Activated CD8-positive, alpha-beta T cell treated with anti-CD3 and anti-CD28 coated beads, Interleukin-2, amount 10 ng/mL, durations not matched to agents 7 days and 5 days (primary cell): Measurements from ENCODE around the gene RIOX2. TPM values are rescaled to one million over a fixed set of nuclear protein-coding genes. Genes with fewer than 3 reads are reported as not detected.

Experiments
- ATAC-seq: fragments of 150-1000 bp; cut with Tn5 transposase; one replicate; pipeline ENCODE4 v1.10.0; 2021; ENCODE audit warnings: moderate library complexity
- CTCF ChIA-PET: fragments of 350-600 bp; sonication (Branson Sonifier 250); formaldehyde crosslinking; loops from one replicate; lab custom pipeline; 2021; ENCODE audit warnings: antibody characterized with exemption; lab: Charles Lee
- POLR2A ChIA-PET: fragments of 350-600 bp; sonication (Branson Sonifier 250); formaldehyde crosslinking; loops from one replicate; lab custom pipeline; 2021; ENCODE audit warnings: antibody characterized with exemption; lab: Charles Lee
- DNase-seq: peaks from one replicate; pipeline ENCODE4 v3.0.0-alpha.2; 2020
- H3K27ac Mint-ChIP-seq: one replicate; pipeline ENCODE4 v1.8.0; 2021; ENCODE audit warnings: mild to moderate bottlenecking, mixed read lengths
- H3K27me3 Mint-ChIP-seq: one replicate; pipeline ENCODE4 v1.8.0; 2021; ENCODE audit warnings: low read depth, mixed read lengths
- H3K36me3 Mint-ChIP-seq: one replicate; pipeline ENCODE4 v1.8.0; 2021; ENCODE audit warnings: low read depth, mixed read lengths
- H3K4me1 Mint-ChIP-seq: one replicate; pipeline ENCODE4 v1.8.0; 2021; ENCODE audit warnings: low read depth, mixed read lengths
- H3K4me3 Mint-ChIP-seq: one replicate; pipeline ENCODE4 v1.8.0; 2021; ENCODE audit warnings: mild to moderate bottlenecking, mixed read lengths
- H3K9me3 Mint-ChIP-seq: one replicate; pipeline ENCODE4 v1.8.0; 2022; ENCODE audit warnings: mixed read lengths; ENCODE audit not compliant: insufficient read depth
- total RNA-seq, 2 experiments: library from RNA; stranded (reverse); gene quantifications; one replicate each; pipeline ENCODE4 v1.2.3, GENCODE V29; 2021

Gene RIOX2
- total RNA-seq, 2 experiments from 2014 or later = 25.0 to 27.9 TPM

DNA sequence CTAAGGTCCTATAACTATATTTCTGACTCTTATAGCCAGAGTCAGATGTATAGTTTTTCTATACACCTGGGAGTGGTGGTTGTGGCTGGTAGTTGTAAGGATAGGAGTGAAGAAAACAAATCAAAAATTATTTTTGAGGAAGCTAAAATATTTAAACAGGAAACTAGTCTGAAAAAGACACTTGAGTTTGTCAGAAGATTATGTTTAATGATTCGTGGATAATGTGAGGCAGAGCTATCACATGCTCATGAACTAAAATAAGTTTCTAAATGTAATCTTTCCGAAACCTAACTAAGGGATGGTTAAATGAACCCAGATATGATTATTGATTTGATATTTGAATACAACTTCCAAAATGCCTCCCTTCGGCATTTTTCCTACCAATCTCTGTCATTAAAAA lies 32.5 kb upstream of the RIOX2 start:
- DNase-seq (no peak), ATAC-seq (no peak)
- Mint-ChIP-seq H3K36me3 (peaks cover 3% of the 10 kb centered on the region), H3K4me1 (peaks cover 23% of the 10 kb centered on the region), H3K27ac (no peak overlapping the region), H3K4me3 (no peak overlapping the region), H3K27me3 (peaks cover 7% of the 10 kb centered on the region), H3K9me3 (no peaks in the 10 kb centered on the region)
- CTCF ChIA-PET = interaction anchor here (0.8 to 1.0 kb wide), 2 partner anchors 18 to 35 kb away, joined by 3 read pairs; no protein-coding TSS in a partner anchor
- POLR2A ChIA-PET = no interaction called here

DNA sequence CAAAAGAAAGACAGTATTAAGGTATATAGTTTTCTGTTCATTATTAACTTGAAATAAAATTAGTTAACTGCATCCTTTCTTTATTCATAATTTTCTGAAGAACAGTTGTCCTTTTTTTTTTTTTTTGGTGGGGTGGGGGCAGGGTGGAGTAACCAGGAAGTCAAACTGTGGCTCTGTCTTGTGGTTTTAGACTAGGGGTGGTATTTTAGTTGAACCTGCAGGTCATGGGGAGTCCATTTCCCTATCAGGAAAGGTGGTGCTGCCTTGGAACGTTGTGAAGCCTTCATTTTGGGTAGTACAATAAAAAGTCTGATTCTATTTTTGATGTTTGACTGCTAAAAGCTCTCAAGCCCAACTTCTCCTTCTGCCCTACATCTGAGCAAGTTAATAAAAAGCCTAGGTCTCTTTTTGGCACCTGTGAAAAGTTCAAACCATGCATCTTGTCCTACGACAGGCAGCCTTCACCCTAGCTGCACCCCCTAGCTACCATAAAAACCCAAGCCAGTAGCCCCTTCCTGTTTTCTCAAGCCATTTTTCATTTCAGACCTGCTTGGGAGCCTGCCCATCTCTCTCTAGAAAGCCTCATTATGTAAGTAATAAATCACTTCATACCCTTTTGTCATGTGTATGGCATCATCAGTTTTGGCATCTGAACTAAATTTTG lies 31.2 kb upstream of the RIOX2 start:
- no peaks in the 10 kb centered on the region for H3K9me3 Mint-ChIP-seq
- DNase-seq = no peak
- peaks cover 9% of the 10 kb centered on the region for H3K27me3 Mint-ChIP-seq
- POLR2A ChIA-PET = no interaction called here
- H3K27ac Mint-ChIP-seq = peak overlapping the region; percentile 62
- peak overlapping the region; percentile 2 for H3K4me3 Mint-ChIP-seq
- peaks cover 16% of the 10 kb centered on the region for H3K4me1 Mint-ChIP-seq
- ATAC-seq = no peak
- H3K36me3 Mint-ChIP-seq = peaks cover 3% of the 10 kb centered on the region
- CTCF ChIA-PET = interaction anchor here (0.5 to 3.3 kb wide), 4 partner anchors 11 to 210 kb away, joined by 4 to 14 read pairs (median 5); no protein-coding TSS in a partner anchor

GRCh38 chr3:98002717-98003116 lies 30.5 kb upstream of the RIOX2 start:
- H3K4me3 Mint-ChIP-seq = no peak overlapping the region
- no peak for DNase-seq
- H3K27me3 Mint-ChIP-seq = peaks cover 9% of the 10 kb centered on the region
- CTCF ChIA-PET = interaction anchor here (1.2 to 3.3 kb wide), 3 partner anchors 11 to 23 kb away, joined by 5 to 14 read pairs (median 5); no protein-coding TSS in a partner anchor
- peaks cover 3% of the 10 kb centered on the region for H3K36me3 Mint-ChIP-seq
- no peak overlapping the region for H3K27ac Mint-ChIP-seq
- H3K4me1 Mint-ChIP-seq = peaks cover 16% of the 10 kb centered on the region
- ATAC-seq = no peak
- POLR2A ChIA-PET = no interaction called here
- no peaks in the 10 kb centered on the region for H3K9me3 Mint-ChIP-seq

GRCh38 chr3:97999994-98000393 lies 27.8 kb upstream of the RIOX2 start:
- H3K4me3 Mint-ChIP-seq = no peak overlapping the region
- POLR2A ChIA-PET = no interaction called here
- H3K27ac Mint-ChIP-seq = no peak overlapping the region
- H3K4me1 Mint-ChIP-seq = peaks cover 10% of the 10 kb centered on the region
- peaks cover 3% of the 10 kb centered on the region for H3K36me3 Mint-ChIP-seq
- H3K9me3 Mint-ChIP-seq = no peaks in the 10 kb centered on the region
- no peak for ATAC-seq
- DNase-seq = no peak
- H3K27me3 Mint-ChIP-seq = peaks cover 8% of the 10 kb centered on the region
- CTCF ChIA-PET = interaction anchor here (0.9 kb wide), 1 partner anchor 9 kb away, joined by 4 read pairs; no protein-coding TSS in a partner anchor

DNA sequence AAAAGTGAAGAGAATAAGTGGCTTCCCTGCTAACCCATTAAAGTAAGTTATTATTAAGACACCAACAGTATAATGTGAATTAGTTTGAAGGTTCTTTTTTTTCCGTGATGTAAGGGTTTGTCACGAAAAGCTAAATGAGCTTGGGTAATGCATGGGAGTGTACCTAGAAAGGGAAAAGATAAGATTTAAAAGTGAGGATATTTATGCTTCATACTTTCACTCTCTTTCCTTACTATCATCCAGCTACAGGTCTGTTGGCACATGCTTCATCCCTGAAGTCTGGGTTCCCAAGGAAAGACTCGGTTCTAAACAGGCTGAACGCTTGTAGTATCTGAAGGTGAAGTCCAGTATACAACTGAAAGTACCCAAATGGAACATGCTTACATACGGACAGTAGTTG lies 26.9 kb upstream of the RIOX2 start:
- POLR2A ChIA-PET = no interaction called here
- CTCF ChIA-PET = no interaction called here
- H3K9me3 Mint-ChIP-seq = no peaks in the 10 kb centered on the region

GRCh38 chr3:97996988-97997387 lies 24.8 kb upstream of the RIOX2 start:
- H3K27me3 Mint-ChIP-seq = peaks cover 19% of the 10 kb centered on the region
- ChIA-PET CTCF (interaction anchor here (1.0 kb wide), 1 partner anchor 27 kb away, joined by 3 read pairs; no protein-coding TSS in a partner anchor), POLR2A (no interaction called here)
- no peak overlapping the region for H3K27ac Mint-ChIP-seq
- ATAC-seq = no peak
- no peaks in the 10 kb centered on the region for H3K36me3 Mint-ChIP-seq
- peaks cover 2% of the 10 kb centered on the region for H3K4me1 Mint-ChIP-seq
- no peaks in the 10 kb centered on the region for H3K9me3 Mint-ChIP-seq
- H3K4me3 Mint-ChIP-seq = no peak overlapping the region
- DNase-seq = no peak

More for the DNA sequence above, 26.9 kb upstream of the RIOX2 start:
- H3K36me3 Mint-ChIP-seq = peaks cover 3% of the 10 kb centered on the region
- ATAC-seq = no peak
- no peak overlapping the region for H3K27ac Mint-ChIP-seq
- DNase-seq = no peak
- H3K4me3 Mint-ChIP-seq = no peak overlapping the region
- peaks cover 8% of the 10 kb centered on the region for H3K27me3 Mint-ChIP-seq
- H3K4me1 Mint-ChIP-seq = peaks cover 10% of the 10 kb centered on the region

DNA sequence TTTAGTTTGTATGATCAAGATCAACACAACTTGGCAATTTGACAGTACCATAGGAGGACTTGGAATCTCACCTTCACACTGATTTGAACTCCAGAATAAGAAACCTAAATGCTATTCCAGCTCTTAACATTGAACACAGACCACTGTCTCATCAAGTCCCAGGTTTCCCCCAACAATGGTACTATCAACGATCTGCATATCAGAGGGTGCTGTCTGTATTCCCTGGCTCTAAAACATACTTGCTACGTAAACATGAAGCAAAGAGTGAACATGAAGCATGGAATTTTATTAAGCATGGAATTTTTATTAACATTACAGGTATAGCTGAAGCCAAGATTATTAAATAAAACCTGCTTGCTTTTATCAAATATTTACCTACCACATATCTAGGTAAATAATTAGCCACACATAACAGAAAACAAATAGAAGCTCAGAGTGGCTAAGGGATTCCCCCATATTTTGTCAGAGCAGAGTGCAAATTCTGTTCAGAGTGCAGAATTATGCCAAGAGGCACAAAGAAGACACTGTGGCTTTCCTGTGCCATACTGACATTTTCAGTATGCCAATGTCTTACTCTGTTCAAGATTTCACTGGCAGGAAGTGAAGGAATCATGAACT lies 22.2 kb upstream of the RIOX2 start:
- ATAC-seq (no peak), DNase-seq (no peak)
- H3K27me3 Mint-ChIP-seq = peaks cover 14% of the 10 kb centered on the region
- no peaks in the 10 kb centered on the region for H3K36me3 Mint-ChIP-seq
- no peak overlapping the region for H3K27ac Mint-ChIP-seq
- CTCF ChIA-PET = interaction anchor here (1.3 to 1.6 kb wide), 2 partner anchors 11 to 23 kb away, joined by 3 to 4 read pairs; no protein-coding TSS in a partner anchor
- H3K4me1 Mint-ChIP-seq = peaks cover 22% of the 10 kb centered on the region
- POLR2A ChIA-PET = no interaction called here
- H3K9me3 Mint-ChIP-seq = no peaks in the 10 kb centered on the region
- H3K4me3 Mint-ChIP-seq = no peak overlapping the region

DNA sequence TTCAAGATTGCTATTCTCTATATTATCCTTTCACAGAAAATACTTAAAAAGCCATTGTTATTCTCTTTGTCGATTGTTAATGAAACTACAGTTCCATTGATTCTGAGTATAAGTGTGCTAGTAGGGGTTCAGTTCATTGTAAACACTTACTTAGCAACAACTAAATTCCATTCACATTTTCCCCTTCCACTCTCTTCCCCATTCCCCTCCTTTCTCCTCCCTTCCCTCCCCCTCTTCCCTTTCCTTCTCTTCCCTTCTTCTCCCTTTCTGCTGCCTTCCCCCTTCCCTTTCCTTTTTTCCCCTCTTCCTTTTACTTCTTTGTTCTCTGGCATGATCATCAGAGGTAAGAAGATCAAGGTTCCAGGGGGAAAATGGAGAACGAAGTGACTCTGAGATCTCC lies 21.3 kb upstream of the RIOX2 start:
- no peak overlapping the region for H3K27ac Mint-ChIP-seq
- peaks cover 14% of the 10 kb centered on the region for H3K27me3 Mint-ChIP-seq
- H3K4me1 Mint-ChIP-seq = peaks cover 22% of the 10 kb centered on the region
- H3K36me3 Mint-ChIP-seq = no peaks in the 10 kb centered on the region
- ATAC-seq (no peak), DNase-seq (no peak)
- no peak overlapping the region for H3K4me3 Mint-ChIP-seq
- ChIA-PET POLR2A (no interaction called here), CTCF (interaction anchor here (2.9 kb wide), 1 partner anchor 29 kb away, joined by 18 read pairs; no protein-coding TSS in a partner anchor)
- H3K9me3 Mint-ChIP-seq = no peaks in the 10 kb centered on the region

- DNase-seq (no peak), ATAC-seq (no peak)
- Mint-ChIP-seq H3K36me3 (peaks cover 2% of the 10 kb centered on the region), H3K27ac (no peak overlapping the region), H3K27me3 (peaks cover 14% of the 10 kb centered on the region), H3K4me1 (peaks cover 22% of the 10 kb centered on the region), H3K9me3 (no peaks in the 10 kb centered on the region), H3K4me3 (no peak overlapping the region)
- ChIA-PET POLR2A (interaction anchor here (1.2 kb wide), 1 partner anchor 9 kb away, joined by 3 read pairs; no protein-coding TSS in a partner anchor), CTCF (interaction anchor here (2.9 kb wide), 1 partner anchor 30 kb away, joined by 18 read pairs; no protein-coding TSS in a partner anchor)
Measured at GRCh38 chr3:97992547-97993173, 20.4 kb upstream of the RIOX2 start.

DNA sequence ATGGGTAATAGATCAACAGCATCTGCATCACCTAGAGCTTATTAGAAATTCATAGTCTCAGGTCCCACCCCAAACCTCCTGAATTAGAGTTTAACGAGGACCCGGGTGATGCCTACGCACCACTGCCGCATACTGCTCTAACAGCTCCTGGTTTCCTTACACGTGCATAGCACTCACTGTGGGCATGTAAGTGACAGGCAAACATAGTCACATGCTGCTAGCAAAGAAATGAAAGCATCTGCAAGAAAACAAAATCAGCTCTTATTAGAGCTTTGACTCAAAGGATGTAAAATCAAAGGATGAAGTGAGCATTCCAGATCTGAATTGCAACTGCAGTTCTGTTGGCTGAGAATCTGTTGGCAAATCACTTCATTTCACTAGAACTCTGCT lies 19.1 kb upstream of the RIOX2 start:
- peak; percentile 55 for ATAC-seq
- no peak overlapping the region for H3K27ac Mint-ChIP-seq
- CTCF ChIA-PET = interaction anchor here (0.8 to 2.9 kb wide), 3 partner anchors 9 to 32 kb away, joined by 3 to 18 read pairs (median 4); no protein-coding TSS in a partner anchor
- POLR2A ChIA-PET = interaction anchor here (1.2 kb wide), 1 partner anchor 10 kb away, joined by 3 read pairs; no protein-coding TSS in a partner anchor
- peaks cover 22% of the 10 kb centered on the region for H3K4me1 Mint-ChIP-seq
- H3K4me3 Mint-ChIP-seq = peak overlapping the region; percentile 13
- H3K27me3 Mint-ChIP-seq = peaks cover 12% of the 10 kb centered on the region
- H3K9me3 Mint-ChIP-seq = peaks cover 3% of the 10 kb centered on the region
- H3K36me3 Mint-ChIP-seq = peaks cover 2% of the 10 kb centered on the region
- no peak for DNase-seq

GRCh38 chr3:97990624-97991292 lies 18.5 kb upstream of the RIOX2 start:
- no peak for ATAC-seq
- Mint-ChIP-seq H3K4me3 (peak overlapping the region; percentile 13), H3K27ac (no peak overlapping the region), H3K27me3 (peaks cover 12% of the 10 kb centered on the region), H3K9me3 (peaks cover 3% of the 10 kb centered on the region), H3K36me3 (peaks cover 2% of the 10 kb centered on the region), H3K4me1 (peaks cover 22% of the 10 kb centered on the region)
- DNase-seq = no peak
- ChIA-PET CTCF (interaction anchor here (0.8 to 2.9 kb wide), 3 partner anchors 10 to 32 kb away, joined by 3 to 18 read pairs (median 4); no protein-coding TSS in a partner anchor), POLR2A (no interaction called here)
